Osteocyte (in vitro differentiated cells): Measurements from ENCODE around the gene ANKRD39. TPM values are rescaled to one million over a fixed set of nuclear protein-coding genes. Genes with fewer than 3 reads are reported as not detected.
"Not testable (repeated sequence)": the region's sequence is repeated elsewhere in the genome, so short reads cannot be mapped to it uniquely, and the experiment has no call there.

Experiments
- DNase-seq: peaks from one replicate; pipeline ENCODE4 v3.0.0; 2021; ENCODE audit warnings: mixed read lengths; ENCODE audit not compliant: unreplicated experiment; ENCODE audit errors: extremely low spot score
- H3K27ac Mint-ChIP-seq: one replicate; pipeline ENCODE4 v1.8.0; 2021; ENCODE audit warnings: mild to moderate bottlenecking, mixed read lengths; ENCODE audit not compliant: unreplicated experiment
- H3K27me3 Mint-ChIP-seq: one replicate; pipeline ENCODE4 v1.8.0; 2021; ENCODE audit warnings: mixed read lengths; ENCODE audit not compliant: unreplicated experiment
- H3K36me3 Mint-ChIP-seq: one replicate; pipeline ENCODE4 v1.8.0; 2021; ENCODE audit warnings: mixed read lengths; ENCODE audit not compliant: unreplicated experiment
- H3K4me1 Mint-ChIP-seq: one replicate; pipeline ENCODE4 v1.8.0; 2021; ENCODE audit warnings: mixed read lengths; ENCODE audit not compliant: unreplicated experiment
- H3K4me3 Mint-ChIP-seq: one replicate; pipeline ENCODE4 v1.8.0; 2021; ENCODE audit warnings: mild to moderate bottlenecking, moderate library complexity, mixed read lengths; ENCODE audit not compliant: unreplicated experiment
- H3K9me3 Mint-ChIP-seq: one replicate; pipeline ENCODE4 v1.8.0; 2021; ENCODE audit warnings: mixed read lengths; ENCODE audit not compliant: unreplicated experiment
- CTCF ChIP-seq: fragments of 200-600 bp; sonication (generic); IDR thresholded peaks from 2 replicates; pipeline ENCODE4 v1.5.0; 2021; ENCODE audit warnings: antibody characterized with exemption, mild to moderate bottlenecking, moderate library complexity
- total RNA-seq: library from RNA; stranded (reverse); gene quantifications from 2 replicates; pipeline ENCODE4 v1.2.1, GENCODE V29; 2021

ANKRD39 gene
- total RNA-seq, 1 donor from 2014 or later: 12.4 TPM

DNA sequence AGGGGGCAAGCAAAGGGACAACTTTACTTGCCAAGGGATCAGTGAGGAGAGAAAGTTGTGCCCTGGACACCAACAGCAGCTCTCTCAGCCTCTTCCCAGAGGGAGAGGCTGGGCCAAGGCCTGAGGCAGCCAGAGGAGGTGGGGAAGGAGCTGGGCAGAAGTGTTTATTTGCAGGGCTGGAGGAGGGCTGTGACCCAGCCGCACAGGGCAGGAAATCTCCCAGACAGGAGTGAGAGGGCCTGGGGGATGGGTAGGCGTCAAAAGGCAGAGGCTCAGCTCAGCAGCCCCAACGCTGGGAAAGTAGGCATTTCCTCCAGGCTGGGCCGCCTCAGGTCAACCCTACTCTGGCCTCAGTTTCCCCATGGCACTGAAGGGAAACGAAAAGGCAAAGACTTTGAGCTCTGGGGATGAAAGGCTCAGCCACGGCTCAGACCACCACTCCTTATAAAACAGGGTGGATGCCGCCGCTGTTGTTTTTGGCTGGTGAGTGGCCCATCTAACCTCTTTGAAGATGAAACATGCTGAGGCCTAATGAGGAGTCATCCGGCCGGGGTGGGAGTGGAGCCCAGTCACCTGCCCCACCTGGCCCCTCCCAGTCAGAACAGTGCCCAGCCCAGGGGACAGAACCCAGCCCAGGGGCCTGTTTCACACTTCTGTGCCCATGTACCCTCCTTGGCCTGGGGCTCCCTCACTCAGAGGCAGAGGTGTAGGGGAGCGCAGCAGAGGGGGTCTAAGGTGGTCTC, 33.9 kb upstream of the ANKRD39 start:
- Mint-ChIP-seq H3K36me3 (no peaks in the 10 kb centered on the region), H3K9me3 (no peaks in the 10 kb centered on the region), H3K27me3 (no peaks in the 10 kb centered on the region), H3K27ac (peak overlapping the region; percentile 29), H3K4me1 (peaks cover 36% of the 10 kb centered on the region), H3K4me3 (no peak overlapping the region)
- no peak for TF ChIP-seq CTCF
- no peak for DNase-seq

GRCh38 chr2:96890726-96891385, 33.0 kb upstream of the ANKRD39 start:
- no peak for TF ChIP-seq CTCF
- no peak overlapping the region for H3K27ac Mint-ChIP-seq
- DNase-seq: no peak
- H3K36me3 Mint-ChIP-seq: no peaks in the 10 kb centered on the region
- no peaks in the 10 kb centered on the region for H3K9me3 Mint-ChIP-seq
- peaks cover 34% of the 10 kb centered on the region for H3K4me1 Mint-ChIP-seq
- H3K4me3 Mint-ChIP-seq: no peak overlapping the region
- no peaks in the 10 kb centered on the region for H3K27me3 Mint-ChIP-seq

GRCh38 chr2:96890252-96890651, 32.4 kb upstream of the ANKRD39 start:
- DNase-seq: no peak
- H3K4me1 Mint-ChIP-seq: peaks cover 29% of the 10 kb centered on the region
- H3K27ac Mint-ChIP-seq: no peak overlapping the region
- no peak overlapping the region for H3K4me3 Mint-ChIP-seq
- no peak for TF ChIP-seq CTCF
- H3K9me3 Mint-ChIP-seq: no peaks in the 10 kb centered on the region
- no peaks in the 10 kb centered on the region for H3K36me3 Mint-ChIP-seq
- H3K27me3 Mint-ChIP-seq: no peaks in the 10 kb centered on the region

DNA sequence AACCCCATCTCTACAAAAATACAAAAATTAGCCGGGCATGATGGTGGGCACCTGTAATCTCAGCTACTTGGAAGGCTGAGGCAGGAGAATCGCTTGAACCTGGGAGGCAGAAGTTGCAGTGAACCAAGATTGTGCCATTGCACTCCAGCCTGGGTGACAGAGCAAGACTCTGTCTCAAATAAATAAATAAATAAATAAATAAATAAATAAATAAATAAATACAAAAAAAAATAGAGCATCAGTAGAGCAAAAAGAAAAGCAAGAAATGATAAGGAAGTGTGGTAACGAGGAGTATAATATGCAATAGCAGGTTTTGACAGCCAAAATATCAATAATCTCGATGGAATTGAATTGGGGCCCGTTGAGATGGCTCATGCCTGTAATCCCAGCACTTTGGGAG, 31.7 kb upstream of the ANKRD39 start:
- H3K36me3 Mint-ChIP-seq, H3K27me3 Mint-ChIP-seq, H3K4me3 Mint-ChIP-seq, DNase-seq, H3K9me3 Mint-ChIP-seq, H3K27ac Mint-ChIP-seq: not testable (repeated sequence)
- peaks cover 25% of the 10 kb centered on the region for H3K4me1 Mint-ChIP-seq

- no peak for TF ChIP-seq CTCF
- Mint-ChIP-seq H3K27ac (no peak overlapping the region), H3K36me3 (no peaks in the 10 kb centered on the region), H3K4me1 (peaks cover 25% of the 10 kb centered on the region), H3K4me3 (no peak overlapping the region), H3K9me3 (no peaks in the 10 kb centered on the region), H3K27me3 (no peaks in the 10 kb centered on the region)
- no peak for DNase-seq
Observed at GRCh38 chr2:96888072-96889011, 30.5 kb upstream of the ANKRD39 start.
